HS-5 (cell line): ENCODE measurements around the gene MYOF.
"Not testable (repeated sequence)": the region's sequence is repeated elsewhere in the genome, so short reads cannot be mapped to it uniquely, and the experiment has no call there.

Source experiments
- DNase-seq: peaks from one replicate; pipeline ENCODE4 v3.0.0-alpha.2; 2012; ENCODE audit warnings: low read depth

Gene MYOF

DNA sequence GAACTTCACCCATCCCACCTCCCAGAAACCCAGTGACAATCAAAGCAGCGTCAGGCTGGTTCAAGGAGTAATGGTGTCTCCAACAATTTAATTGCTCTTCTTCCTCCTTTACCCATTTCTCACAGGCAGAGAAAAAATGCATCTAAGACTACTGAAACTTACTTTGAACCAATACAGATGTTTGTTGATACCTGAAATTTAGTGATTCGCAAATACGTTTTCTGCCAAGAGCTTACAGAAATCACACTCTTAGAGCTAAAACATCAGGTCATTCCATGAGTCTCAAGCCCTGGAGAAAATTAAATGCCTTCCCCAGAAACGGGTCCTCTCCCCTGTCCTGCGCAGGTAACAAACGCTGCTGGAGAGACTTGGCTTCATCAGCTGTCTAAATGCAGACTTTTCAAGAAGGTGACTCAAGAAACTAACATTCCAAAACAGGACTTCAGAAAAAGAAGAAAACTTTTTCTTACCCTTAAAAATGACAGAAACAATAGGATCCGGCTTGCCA lies 443 bp downstream of the MYOF start:
- DNase-seq, result no peak

- no peak for DNase-seq
Observed at GRCh38 chr10:93478873-93479272, 3.3 kb downstream of the MYOF start.

GRCh38 chr10:93476756-93477155 lies 5.4 kb downstream of the MYOF start:
- DNase-seq, result no peak

DNA sequence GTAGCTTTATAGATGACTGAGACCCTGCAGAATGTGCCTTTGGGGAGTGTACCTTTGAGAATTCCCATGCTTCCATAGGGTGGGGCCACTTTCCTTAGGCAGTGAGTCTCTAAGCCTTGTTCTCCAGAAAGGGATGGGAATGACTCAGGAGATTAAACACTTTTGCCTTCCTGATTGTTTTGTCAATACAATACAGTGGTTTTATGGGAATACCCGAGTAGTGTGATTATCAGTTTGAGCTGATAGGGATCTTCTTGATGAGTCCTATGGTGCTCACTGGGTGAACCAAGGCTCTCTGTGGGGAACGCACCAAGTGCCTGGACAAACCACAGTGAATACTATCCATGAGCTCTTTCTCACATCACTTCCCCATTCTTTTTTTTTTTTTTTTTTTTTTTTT lies 6.3 kb downstream of the MYOF start:
- DNase-seq, result peak; percentile 92

GRCh38 chr10:93475227-93475626 lies 6.9 kb downstream of the MYOF start:
- no peak for DNase-seq

- no peak for DNase-seq
Observed at GRCh38 chr10:93473804-93474472, 8.2 kb downstream of the MYOF start.

- no peak for DNase-seq
Observed at GRCh38 chr10:93473161-93473560, 9.0 kb downstream of the MYOF start.

GRCh38 chr10:93471110-93471651 lies 11.0 kb downstream of the MYOF start:
- peak; percentile 97 for DNase-seq

- no peak for DNase-seq
Observed at GRCh38 chr10:93469454-93469853, 12.7 kb downstream of the MYOF start.

- DNase-seq, result peak; percentile 89
Observed at GRCh38 chr10:93468461-93469213, 13.5 kb downstream of the MYOF start.

DNA sequence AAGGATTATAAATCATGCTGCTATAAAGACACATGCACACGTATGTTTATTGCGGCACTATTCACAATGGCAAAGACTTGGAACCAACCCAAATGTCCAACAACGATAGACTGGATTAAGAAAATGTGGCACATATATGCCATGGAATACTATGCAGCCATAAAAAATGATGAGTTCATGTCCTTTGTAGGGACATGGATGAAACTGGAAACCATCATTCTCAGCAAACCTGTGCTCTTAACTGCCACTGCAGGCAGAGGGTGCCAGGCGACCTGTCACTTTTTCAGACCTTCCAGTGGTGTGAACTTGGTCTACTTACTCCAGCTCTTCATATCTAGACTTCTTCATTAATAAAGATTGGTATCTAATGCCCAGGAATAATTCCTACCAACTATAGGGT lies 14.5 kb downstream of the MYOF start:
- DNase-seq, result not testable (repeated sequence)

- peak; percentile 90 for DNase-seq
Observed at GRCh38 chr10:93465806-93466675, 16.1 kb downstream of the MYOF start.

DNA sequence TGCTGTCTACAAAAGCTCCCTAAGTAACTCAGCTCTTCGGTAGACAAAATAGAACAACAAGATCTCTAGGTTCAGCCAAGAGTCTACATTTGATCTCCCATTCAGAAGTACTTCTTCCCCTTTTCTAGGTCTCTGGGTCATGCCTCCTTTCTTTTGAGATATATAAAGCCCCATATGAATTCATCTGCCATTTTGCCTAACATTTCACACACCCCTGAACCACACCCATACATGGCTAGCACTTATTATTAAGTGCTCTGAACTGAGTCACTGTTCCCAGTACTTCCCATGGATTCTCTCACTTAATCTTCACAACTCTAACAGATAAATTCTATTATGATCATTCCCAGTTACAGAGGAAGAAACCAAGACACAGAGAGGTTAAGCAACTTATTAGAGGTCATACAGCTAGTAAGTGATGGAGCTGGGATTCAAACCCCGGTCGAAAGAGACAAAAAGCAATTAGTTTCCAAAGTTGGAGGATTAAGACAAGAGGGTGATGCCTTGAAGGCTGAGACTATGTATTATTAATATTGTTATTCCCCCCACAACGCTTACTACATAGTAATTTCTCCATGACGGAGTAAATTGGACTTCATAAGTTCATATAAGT lies 17.3 kb downstream of the MYOF start:
- DNase-seq, result no peak

DNA sequence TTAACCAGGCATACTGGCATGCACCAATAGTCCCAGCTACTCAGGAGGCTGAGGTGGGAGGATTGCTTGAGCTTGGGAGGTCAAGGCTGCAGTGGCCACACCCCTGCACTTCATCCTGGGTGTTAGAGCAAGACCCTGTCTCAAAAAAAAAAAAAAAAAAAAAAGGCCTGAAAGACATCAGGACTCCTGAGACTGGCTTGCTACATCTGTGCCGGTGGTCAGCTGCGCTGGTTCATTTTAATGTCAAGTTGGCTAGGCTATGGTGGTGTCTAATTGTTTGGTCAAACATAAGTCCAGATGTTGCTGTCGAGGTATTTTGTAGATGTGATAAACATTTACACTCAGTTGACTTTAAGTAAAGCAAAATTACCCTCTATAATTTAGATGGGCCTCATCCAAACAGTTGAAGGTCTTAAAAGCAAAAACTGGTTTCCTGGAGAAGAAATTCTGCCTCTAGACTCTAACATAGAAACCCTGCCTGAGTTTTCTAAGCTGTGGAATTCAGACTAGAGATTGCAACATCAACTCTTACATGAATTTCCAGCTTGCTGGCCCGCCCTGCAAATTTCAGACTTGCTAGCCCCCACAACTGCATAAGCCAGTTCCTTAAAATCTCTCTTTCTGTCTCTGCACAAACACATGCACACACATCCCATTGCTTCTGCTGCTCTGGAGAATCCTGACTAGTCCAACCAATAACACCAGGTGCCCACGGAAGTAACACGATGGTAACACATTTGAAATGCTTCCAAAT lies 18.2 kb downstream of the MYOF start:
- no peak for DNase-seq

DNA sequence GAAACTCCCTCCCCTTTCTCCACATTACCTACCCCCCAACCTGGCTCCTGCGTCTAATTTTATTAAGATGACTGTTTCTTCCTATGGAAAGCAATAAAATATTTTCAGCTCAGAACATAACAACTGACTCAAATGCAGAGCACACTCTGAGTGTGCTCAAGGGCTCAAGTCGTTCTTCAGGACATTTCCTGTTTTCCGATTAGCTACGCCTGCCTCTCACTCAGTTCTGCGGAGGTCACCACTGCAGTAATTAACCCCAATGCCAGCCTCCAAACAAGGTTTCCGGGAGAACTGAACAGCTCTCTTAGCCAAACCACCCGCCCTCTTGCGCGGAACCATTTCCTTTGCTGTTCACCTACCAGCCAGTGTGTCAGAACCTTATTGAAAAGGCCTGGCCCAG lies 19.3 kb downstream of the MYOF start:
- DNase-seq, result no peak

DNA sequence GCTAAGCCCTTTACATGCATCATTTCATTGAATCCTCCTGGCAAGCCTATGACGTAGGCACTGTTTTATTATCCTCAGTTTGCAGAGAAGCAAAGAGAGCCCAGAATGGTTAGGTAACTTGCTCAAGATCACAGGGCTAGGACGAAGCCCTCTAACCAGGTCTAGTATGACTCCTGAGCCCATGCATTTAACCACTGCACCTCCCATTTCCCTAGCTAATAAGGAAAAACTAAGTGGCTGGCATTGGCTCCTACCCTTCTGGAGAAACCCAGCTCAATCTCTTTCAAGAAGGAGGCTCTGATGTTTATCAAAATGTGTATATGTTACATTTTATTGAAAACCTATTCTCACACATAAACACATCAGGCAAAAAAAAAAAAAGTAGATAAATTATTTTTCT lies 19.8 kb downstream of the MYOF start:
- no peak for DNase-seq

GRCh38 chr10:93461807-93462178 lies 20.3 kb downstream of the MYOF start:
- no peak for DNase-seq

DNA sequence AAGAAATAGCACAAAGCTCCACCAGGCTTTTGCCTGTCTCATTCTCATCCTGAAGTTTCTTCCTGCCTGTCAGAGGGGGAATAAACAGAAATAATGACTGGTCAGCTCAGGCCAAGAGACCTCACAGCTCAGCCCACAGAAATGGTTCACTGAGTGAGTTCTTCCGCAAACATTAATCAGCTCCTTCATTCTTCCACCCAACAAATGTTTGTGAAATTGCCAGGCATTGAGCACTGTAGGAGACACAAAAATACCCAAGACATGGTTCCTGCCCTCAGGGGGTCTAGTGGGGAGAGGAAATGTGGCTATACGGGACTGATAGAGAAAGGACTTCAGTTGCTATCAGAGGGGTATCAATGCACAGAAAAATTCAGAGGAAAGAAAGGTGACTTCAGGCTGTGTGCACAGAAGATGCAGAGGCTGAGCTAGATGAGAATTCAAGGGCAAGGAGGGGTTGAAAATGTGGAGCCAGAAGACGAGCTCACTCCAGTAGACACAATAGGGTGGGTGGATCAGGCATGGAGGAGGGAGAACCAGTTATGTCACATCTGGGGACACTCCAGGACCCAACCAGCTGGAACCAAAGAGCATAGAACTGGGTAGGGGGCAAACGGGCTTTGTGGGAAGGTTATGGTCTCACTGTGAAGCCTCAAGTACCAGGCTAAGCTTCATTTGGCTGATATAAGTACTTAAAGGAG lies 20.9 kb downstream of the MYOF start:
- no peak for DNase-seq

GRCh38 chr10:93459466-93459865 lies 22.7 kb downstream of the MYOF start:
- DNase-seq, result no peak

- DNase-seq, result peak; percentile 99
Observed at GRCh38 chr10:93458821-93459257, 23.3 kb downstream of the MYOF start.
